ENCODE data around the gene NEK11. TPM values are rescaled to one million over a fixed set of nuclear protein-coding genes. Genes with fewer than 3 reads are reported as not detected.
"Not testable (repeated sequence)": the region's sequence is repeated elsewhere in the genome, so short reads cannot be mapped to it uniquely, and the experiment has no call there.

The NEK11 gene
- total RNA-seq, 1 experiment from 2014 or later = 5.8 TPM

DNA sequence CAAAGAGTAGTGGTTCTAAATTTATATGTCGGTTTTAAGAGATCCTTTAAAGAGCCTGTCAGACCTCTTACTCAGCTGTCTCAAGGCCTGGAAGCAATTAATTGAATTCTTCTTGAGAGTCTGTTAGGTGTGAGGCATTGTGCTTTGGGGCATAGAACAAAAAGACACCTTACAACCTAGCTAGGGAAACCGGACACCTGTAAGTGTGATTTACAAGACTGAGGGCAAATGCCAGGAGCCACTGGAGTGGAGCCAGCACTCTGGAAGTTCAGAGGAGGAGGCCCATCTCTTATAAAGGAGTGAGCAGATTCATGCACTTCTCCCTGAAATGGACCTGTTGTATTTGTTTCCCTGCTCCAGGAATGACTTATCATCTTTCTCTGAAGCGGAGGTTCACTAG is 257.2 kb downstream of the NEK11 start:
- DNase-seq (ENCODE audit: extremely low read depth, low read depth) = no peak

DNA sequence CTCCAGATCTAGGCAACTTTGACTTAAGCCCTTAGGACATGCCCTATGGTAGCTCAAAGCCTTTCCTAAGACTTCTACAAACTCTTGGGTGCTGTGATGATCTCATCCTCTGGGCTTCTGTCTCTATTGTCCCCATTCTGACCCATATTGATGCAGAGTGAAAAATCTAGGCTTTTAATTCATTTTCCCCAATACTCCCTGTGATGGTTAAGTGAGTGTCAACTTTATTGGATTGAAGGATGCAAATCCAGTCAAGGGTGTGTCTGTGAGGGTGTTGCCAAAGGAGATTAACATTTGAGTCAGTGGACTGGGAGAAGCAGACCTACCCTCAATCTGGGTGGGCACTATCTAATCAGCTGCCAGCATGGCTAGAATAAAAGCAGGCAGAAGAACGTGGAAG is 257.6 kb downstream of the NEK11 start:
- no peak for DNase-seq (ENCODE audit: extremely low read depth, low read depth)

- no peak for DNase-seq (ENCODE audit: extremely low read depth, low read depth)
These were observed 258.8 kb downstream of the NEK11 start for GRCh38 chr3:131285456-131285855.

GRCh38 chr3:131299836-131300235 is 273.2 kb downstream of the NEK11 start:
- no peak for DNase-seq (ENCODE audit: extremely low read depth, low read depth)

- no peak for DNase-seq (ENCODE audit: extremely low read depth, low read depth)
These were observed 277.2 kb downstream of the NEK11 start for GRCh38 chr3:131303848-131304247.

DNA sequence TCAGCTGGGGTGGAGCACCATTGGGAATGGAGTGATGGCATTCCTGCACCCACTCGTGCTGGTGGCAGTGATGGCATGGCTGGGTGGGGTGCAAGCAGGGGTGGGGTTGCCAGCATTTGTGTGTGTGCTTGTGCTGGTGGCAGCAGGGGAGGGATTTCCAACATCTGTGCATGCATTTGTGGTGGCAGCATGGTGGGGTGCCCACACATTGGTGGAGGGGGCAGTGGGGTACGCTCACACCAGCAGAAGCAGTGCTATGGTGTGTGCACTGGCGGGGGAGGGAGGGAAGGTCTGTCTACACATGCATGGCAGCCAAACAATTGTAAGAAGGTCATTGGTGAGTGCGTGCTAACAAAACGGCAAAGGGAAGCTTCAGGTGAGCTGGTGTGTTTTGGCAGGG is 278.2 kb downstream of the NEK11 start:
- no peak for DNase-seq (ENCODE audit: extremely low read depth, low read depth)

DNA sequence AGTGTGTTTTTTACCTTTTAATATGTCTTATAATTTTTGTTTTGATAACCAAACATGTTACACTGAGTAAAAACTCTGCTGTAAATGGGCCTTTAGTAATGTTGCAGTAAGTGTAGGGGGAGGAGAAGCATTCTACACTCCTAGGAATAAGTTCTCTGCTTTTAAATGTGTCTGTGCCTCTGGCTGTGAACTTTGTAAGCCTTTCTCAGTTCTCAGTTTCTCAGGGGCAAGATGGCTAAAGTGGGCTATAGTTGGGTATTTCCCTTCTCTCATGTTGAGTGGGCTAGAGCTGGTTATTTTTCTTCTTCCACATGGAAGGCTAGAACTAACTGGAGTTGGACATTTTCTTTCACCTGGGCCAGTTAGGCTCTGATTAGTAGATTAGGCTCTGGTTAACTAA is 279.6 kb downstream of the NEK11 start:
- DNase-seq (ENCODE audit: extremely low read depth, low read depth) = no peak

DNA sequence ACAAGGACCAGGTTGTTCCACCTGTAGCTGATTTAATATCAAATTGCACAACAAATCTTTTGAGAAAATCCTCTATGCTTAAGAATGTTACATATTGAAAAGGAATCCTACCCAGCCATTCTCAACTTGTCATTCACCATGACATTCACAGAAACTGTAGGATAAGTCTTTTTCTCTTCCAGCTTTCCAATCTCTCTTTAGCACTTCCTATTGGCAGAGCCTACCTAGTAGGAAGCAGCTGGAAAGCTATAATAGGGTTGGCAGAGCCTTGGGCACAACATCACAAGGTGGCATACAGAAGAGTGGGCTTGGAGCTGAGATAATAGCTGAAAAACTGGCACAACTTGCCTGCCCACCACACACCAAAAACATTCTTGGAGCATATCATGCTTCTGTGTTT is 287.6 kb downstream of the NEK11 start:
- DNase-seq (ENCODE audit: extremely low read depth, low read depth) = no peak

- no peak for DNase-seq (ENCODE audit: extremely low read depth, low read depth)
These were observed 288.5 kb downstream of the NEK11 start for GRCh38 chr3:131315162-131315561.

GRCh38 chr3:131317667-131318066 is 291.0 kb downstream of the NEK11 start:
- no peak for DNase-seq (ENCODE audit: extremely low read depth, low read depth)

DNA sequence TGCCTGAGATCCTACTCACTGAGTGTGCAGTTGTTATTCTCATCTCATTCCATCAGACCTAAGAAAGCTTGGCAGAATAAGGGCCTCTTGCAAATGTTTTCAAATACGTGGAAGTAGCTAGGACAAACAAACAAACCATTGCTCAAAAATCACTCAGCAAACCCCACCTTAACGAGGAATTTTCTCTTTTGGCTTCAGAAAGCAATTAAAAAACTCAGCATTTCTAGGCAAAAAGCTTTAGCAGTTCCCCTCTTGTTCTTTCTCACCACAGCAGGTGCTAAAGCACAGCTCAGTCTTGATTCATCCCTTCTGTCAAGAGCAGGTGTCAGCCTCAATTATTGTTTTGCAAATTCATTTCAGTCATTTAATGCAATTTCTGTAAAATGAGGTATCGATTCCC is 296.3 kb downstream of the NEK11 start:
- no peak for DNase-seq (ENCODE audit: extremely low read depth, low read depth)

GRCh38 chr3:131323792-131324191 is 297.1 kb downstream of the NEK11 start:
- no peak for DNase-seq (ENCODE audit: extremely low read depth, low read depth)

- DNase-seq (ENCODE audit: extremely low read depth, low read depth) = no peak
These were observed 298.2 kb downstream of the NEK11 start for GRCh38 chr3:131324923-131325322.

DNA sequence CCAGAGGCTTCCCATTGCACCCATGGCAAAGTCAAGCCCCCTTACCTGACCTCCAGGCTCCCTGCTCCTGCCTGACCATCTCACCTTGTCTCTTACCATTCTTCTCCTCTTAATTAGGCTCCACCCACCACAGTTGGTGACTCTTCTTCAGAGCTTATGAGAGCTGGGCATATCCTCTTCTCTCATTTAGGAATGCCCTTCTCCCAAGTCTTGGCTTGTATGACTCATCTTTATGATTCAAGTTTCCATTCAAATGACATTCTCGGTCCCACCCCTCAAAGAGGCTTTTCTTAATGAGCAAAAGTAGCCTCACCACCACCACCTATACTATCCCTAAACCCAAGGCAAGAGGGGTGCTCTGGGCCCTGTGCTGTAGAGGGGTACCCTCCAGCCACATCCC is 299.6 kb downstream of the NEK11 start:
- DNase-seq (ENCODE audit: extremely low read depth, low read depth) = no peak

DNA sequence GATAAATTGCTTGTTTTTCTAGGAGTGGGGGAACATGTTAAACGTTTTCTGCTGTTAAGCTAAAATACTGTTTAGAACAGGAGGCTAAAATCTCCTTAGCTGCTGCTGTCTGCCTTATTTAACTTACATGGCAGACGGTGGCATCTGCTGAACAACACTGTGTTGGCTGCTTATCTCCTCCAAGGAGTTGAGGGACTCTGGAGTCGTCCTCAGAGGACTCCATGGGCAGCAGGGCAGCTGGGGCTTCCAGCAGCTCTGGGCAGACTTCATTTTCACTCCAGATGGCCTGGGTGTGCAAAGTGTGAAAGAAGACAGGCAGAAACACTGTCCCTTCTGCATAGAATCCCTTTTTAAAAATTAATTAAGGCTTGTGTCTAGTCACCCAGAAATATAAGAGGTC is 302.0 kb downstream of the NEK11 start:
- DNase-seq (ENCODE audit: extremely low read depth, low read depth) = no peak

GRCh38 chr3:131329774-131330173 is 303.1 kb downstream of the NEK11 start:
- no peak for DNase-seq (ENCODE audit: extremely low read depth, low read depth)

DNA sequence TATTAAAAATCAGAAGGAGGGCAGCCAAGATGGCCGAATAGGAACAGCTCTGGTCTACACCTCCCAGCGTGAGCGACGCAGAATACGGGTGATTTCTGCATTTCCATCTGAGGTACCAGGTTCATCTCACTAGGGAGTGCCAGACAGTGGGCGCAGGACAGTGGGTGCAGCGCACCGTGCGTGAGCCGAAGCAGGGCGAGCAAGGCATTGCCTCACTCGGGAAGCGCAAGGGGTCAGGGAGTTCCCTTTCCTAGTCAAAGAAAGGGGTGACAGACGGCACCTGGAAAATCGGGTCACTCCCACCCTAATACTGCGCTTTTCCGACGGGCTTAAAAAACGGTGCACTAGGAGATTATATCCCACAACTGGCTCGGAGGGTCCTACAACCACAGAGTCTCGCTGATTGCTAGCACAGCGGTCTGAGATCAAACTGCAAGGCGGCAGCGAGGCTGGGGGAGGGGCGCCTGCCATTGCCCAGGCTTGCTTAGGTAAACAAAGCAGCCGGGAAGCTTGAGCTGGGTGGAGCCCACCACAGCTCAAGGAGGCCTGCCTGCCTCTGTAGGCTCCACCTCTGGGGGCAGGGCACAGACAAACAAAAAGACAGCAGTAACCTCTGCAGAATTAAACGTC is 304.9 kb downstream of the NEK11 start:
- DNase-seq (ENCODE audit: extremely low read depth, low read depth) = not testable (repeated sequence)

DNA sequence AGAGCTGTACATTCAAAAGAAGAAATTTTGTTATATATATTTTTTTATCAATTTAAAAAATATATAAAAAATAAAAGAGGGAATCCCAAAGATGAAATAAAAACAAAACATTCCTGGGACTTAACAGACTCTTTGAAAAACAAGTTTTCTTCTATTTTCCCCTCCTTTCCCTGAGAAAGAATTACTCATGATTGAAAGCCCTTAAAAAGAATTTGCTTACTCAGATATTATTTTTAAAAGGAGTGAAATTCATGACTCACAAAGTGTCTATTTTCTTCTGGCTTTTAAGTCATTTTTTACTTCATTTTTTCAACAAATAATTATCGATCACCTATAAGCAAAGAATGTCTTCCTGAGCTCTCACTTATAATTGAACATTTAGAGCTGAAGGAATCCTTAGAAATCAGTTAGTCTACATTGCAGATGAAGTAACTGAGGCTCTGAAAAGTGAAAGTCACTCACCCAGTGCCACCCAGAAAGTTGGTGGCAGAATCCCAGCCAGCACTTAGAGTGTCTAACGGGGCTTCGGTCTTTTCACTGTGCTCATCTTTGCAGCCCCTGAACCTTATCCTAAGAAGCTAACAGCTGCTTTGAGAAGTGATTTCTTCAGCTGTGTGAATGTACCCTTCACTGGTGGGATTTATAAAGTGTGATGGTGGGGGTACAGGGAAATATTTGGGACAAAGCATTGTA is 312.4 kb downstream of the NEK11 start:
- DNase-seq (ENCODE audit: extremely low read depth, low read depth) = no peak

DNA sequence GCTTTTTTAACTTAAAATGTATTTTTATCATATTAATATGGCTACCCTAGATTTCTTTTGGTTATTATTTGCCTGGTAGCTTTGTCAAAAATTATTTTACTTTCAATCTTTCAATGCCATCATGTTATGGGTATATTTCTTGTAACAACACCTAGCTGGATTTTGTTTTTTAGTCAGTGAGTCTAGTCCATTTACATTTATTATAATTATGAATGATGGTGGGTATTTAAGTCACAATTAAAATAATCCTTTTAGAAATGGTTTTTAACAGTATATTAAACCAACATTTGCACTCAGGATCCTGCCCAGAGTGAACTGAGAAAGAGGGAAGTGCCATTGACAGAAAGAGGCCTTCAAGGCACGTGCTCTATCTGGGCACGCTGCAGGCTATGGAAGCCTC is 315.1 kb downstream of the NEK11 start:
- DNase-seq (ENCODE audit: extremely low read depth, low read depth) = no peak

DNA sequence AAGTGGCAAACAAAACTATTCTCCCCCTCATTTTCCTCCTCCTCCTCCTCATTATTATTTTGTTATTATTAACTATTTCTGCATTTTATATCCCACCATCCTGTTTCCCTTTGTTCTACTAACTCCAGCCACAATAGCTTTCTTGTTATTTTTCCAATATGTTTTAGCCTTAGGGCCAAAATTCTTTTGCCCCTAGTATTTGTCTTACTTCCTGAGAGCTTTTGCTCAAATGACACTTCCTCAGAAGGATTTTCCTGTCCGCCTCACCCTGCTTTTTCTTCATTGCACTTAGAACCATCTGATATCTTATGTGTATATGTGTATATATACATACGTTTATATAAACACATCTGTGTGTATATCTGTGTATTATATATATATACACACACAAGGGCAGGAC is 322.2 kb downstream of the NEK11 start:
- no peak for DNase-seq (ENCODE audit: extremely low read depth, low read depth)

GRCh38 chr3:131349454-131349853 is 322.8 kb downstream of the NEK11 start:
- DNase-seq (ENCODE audit: extremely low read depth, low read depth) = no peak

- peak; percentile 40 for DNase-seq (ENCODE audit: extremely low read depth, low read depth)
These were observed 323.3 kb downstream of the NEK11 start for GRCh38 chr3:131349946-131350347.

DNA sequence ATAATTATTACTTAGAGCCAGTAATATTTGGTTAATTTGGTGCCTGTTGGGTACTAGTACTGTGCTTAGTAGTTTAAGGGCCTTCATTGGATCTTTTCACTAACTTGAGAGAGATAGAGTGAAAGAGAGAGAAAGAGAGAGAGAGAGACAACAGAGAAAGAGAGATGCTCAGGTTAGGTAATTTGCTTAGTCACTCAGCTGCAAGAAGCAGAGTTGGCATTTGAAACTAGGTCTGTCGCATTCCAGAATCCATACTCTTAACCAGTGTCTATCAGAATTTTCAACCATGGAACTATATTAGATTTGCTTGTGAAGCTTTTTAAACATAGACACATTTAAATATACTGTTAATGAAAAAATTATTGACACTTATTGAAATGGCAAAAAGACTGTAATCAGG is 323.8 kb downstream of the NEK11 start:
- DNase-seq (ENCODE audit: extremely low read depth, low read depth) = peak; percentile 34

Data from NCI-H460 (cell line).